Lung (tissue), 12 donors: ENCODE results near the gene NGRN. TPM values are rescaled to one million over a fixed set of nuclear protein-coding genes. Genes with fewer than 3 reads are reported as not detected.

Source experiments
- ATAC-seq: fragments of 200-7000 bp; cut with Tn5 transposase; one replicate; pipeline ENCODE4 v1.9.1; 2020; ENCODE audit warnings: moderate number of reproducible peaks; ENCODE audit not compliant: insufficient read depth, low FRiP score
- DNase-seq, 3 donors: peaks; one replicate each; pipeline ENCODE4 v3.0.0-alpha.2; 2013 to 2017
- H3K27ac ChIP-seq, 2 donors: one replicate each; pipeline ENCODE4 v1.5.1; 2013; ENCODE audit warnings: mild to moderate bottlenecking in 2 of 2, moderate library complexity in 2 of 2, control low read depth in 1 of 2, inconsistent platforms in 1 of 2, low read depth in 1 of 2, low read length in 1 of 2
- H3K27me3 ChIP-seq, 3 donors: one replicate each; pipeline ENCODE4 v1.5.1; 2013; ENCODE audit warnings: low read length in 2 of 3; ENCODE audit not compliant: control insufficient read depth in 3 of 3, insufficient read depth in 3 of 3
- H3K36me3 ChIP-seq, 4 donors: one replicate each; pipeline ENCODE4 v1.5.1; 2013; ENCODE audit warnings: low read length in 4 of 4, mild to moderate bottlenecking in 1 of 4, moderate library complexity in 1 of 4; ENCODE audit not compliant: control insufficient read depth in 4 of 4, insufficient read depth in 4 of 4
- H3K4me1 ChIP-seq, 5 donors: one replicate each; pipeline ENCODE4 v1.5.1; 2013; ENCODE audit warnings: low read length in 5 of 5, mild to moderate bottlenecking in 2 of 5, moderate library complexity in 1 of 5; ENCODE audit not compliant: control insufficient read depth in 5 of 5, insufficient read depth in 5 of 5
- H3K4me3 ChIP-seq: one replicate; pipeline ENCODE4 v1.5.1; 2013; ENCODE audit warnings: mild to moderate bottlenecking, control low read depth, moderate library complexity
- H3K9ac ChIP-seq, 2 donors: one replicate each; pipeline ENCODE4 v1.5.1; 2013; ENCODE audit warnings: low read length in 2 of 2, control low read depth in 1 of 2; ENCODE audit not compliant: insufficient read depth in 1 of 2
- H3K9me3 ChIP-seq, 4 donors: one replicate each; pipeline ENCODE4 v1.5.1; 2013; ENCODE audit warnings: low read length in 3 of 4, mild to moderate bottlenecking in 1 of 4, moderate library complexity in 1 of 4; ENCODE audit not compliant: control insufficient read depth in 4 of 4, insufficient read depth in 3 of 4
- WGBS, 2 donors: extraction: QIAGEN DNeasy Blood & Tissue Kit; methylation state at CpG; one replicate each; pipeline ENCODE4 v1.1.7; 2013; 5-methylcytosine and 5-hydroxymethylcytosine counted together
- polyA plus RNA-seq, 2 donors: library from polyadenylated mRNA; stranded (reverse); fragments of 200-250 nt; gene quantifications; one replicate each; pipeline ENCODE4 v1.2.1, GENCODE V29; 2013
- total RNA-seq, 2 donors: library from RNA; depleted of rRNA in 1 of 2; stranded (reverse); fragments of >200 nt in 1 of 2; gene quantifications; one replicate each; pipeline ENCODE4 v1.2.1, GENCODE V29; 2014 to 2021
- TF ChIP-seq, protein P1 (sequence below): IDR thresholded peaks from 2 replicates; pipeline ENCODE4 v1.5.1; 2012; ENCODE audit warnings: mild to moderate bottlenecking; ENCODE audit errors: control extremely low read depth, extremely low read depth
- donor health status: control.
- donor health status: control.
- donor health status: Bipolar disorder and iron deficiency.
- donor health status: healthy.
- donor health status: DM: yes; HTN: yes; CAD: no.

Gene NGRN
- total and polyA plus RNA-seq, 4 donors = 55.2 to 89.2 (median 71.2) TPM

DNA sequence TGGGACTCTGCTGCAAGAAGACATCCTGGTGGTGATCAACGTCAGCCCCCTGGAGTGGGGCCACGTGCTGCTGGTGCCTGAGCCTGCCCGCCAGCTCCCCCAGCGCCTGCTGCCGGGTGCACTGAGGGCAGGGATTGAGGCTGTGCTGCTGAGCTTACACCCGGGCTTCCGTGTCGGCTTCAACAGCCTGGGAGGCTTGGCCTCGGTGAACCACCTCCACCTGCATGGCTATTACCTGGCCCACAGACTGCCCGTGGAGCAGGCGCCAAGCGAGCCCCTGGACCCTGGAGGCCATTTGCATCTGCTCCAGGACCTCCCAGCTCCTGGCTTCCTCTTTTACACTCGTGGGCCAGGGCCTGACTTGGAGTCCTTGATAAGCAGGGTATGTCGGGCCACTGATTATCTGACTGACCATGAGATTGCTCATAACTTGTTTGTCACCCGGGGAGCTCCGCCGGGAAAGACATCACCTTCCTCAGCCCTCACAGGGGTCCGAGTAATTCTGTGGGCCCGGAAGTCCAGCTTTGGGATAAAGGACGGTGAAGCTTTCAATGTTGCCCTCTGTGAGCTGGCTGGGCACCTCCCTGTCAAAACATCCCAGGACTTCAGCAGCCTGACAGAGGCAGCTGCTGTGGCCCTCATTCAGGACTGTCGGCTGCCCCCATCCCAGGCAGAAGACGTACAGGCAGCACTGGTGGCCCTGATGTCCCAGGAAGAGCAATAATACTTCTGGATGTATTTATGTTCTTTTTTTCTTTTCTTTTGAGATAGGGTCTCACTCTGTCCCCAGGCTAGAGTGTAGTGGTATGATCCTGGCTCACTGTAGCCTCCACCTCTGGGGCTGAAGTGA is 23.9 kb upstream of the NGRN start:
- no peak for ATAC-seq
- TF ChIP-seq, protein P1, sequence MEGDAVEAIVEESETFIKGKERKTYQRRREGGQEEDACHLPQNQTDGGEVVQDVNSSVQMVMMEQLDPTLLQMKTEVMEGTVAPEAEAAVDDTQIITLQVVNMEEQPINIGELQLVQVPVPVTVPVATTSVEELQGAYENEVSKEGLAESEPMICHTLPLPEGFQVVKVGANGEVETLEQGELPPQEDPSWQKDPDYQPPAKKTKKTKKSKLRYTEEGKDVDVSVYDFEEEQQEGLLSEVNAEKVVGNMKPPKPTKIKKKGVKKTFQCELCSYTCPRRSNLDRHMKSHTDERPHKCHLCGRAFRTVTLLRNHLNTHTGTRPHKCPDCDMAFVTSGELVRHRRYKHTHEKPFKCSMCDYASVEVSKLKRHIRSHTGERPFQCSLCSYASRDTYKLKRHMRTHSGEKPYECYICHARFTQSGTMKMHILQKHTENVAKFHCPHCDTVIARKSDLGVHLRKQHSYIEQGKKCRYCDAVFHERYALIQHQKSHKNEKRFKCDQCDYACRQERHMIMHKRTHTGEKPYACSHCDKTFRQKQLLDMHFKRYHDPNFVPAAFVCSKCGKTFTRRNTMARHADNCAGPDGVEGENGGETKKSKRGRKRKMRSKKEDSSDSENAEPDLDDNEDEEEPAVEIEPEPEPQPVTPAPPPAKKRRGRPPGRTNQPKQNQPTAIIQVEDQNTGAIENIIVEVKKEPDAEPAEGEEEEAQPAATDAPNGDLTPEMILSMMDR = no peak
- Histone ChIP-seq H3K27ac (no peak overlapping the region), H3K9ac (no peak overlapping the region), H3K27me3 (no peaks in the 10 kb centered on the region), H3K4me3 (no peak overlapping the region), H3K36me3 (peaks cover 0 to 9% (median 3%) of the 10 kb centered on the region in 4 donors), H3K9me3 (no peaks in the 10 kb centered on the region), H3K4me1 (no peaks in the 10 kb centered on the region)
- 88% methylated on average over 22 of the region's 22 CpGs for WGBS, 2 donors
- no peak for DNase-seq

DNA sequence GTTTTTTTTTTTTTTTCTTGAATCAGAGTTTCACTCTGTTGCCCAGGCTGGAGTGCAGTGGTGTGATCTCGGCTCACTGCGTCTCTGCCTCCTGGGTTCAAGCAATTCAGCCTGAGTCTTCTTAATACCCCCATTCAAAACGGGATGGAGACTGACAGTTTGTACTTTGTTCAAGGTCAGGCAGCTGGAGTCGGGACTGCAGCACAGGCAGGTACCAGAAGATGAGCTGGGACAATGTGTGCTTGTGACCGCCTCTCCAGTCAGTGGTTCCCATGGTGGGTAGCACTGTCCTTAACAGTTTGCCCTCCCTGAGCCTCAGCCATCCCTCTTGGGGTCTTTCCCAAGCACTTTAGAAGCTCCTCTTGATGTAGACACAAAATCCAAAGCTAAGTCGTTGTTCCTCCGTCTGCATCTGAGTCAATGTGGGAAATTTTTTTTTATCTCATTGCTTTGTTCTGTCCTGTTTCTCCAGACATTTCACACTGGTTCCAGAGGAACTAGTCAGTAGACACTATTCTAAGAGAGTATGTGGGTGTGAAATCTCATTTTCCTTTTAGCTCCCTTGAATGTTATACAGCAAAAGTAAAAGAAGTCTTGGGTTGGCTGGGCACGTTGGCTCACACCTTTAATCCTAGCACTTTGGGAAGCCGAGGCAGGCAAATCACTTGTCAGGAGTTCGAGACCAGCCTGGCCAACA is 21.4 kb upstream of the NGRN start:
- WGBS, 2 donors = 91 to 93% methylated on average over 10 of the region's 10 CpGs
- TF ChIP-seq, protein P1 = no peak
- Histone ChIP-seq H3K4me1 (peaks cover 0 to 4% (median 0%) of the 10 kb centered on the region in 5 donors), H3K4me3 (no peak overlapping the region), H3K9ac (no peak overlapping the region), H3K9me3 (no peaks in the 10 kb centered on the region), H3K27me3 (no peaks in the 10 kb centered on the region), H3K36me3 (peaks cover 0 to 6% (median 0%) of the 10 kb centered on the region in 4 donors), H3K27ac (no peak overlapping the region)
- DNase-seq (no peak), ATAC-seq (no peak)

DNA sequence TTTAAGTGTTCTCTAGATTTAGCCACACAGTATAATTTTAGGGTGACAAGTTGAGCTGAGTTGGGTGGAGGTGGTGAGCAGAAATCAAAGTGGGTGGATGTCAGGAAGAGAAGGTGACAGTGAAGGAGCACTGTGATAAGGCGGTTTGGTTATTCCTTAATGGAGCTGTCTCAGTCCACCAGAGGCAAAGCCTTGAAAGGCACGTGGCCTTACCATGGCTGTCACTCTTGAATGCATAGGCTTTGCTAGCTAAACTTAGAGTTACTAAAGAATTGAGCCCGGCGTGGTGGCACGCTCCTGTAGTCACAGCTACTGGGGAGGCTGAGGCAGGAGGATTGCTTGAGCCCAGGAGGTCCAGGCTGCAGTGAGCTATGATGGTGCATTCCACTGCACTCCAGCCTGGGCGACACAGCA is 16.7 kb upstream of the NGRN start:
- TF ChIP-seq, protein P1 = no peak
- Histone ChIP-seq H3K9ac (no peak overlapping the region), H3K4me3 (no peak overlapping the region), H3K9me3 (no peaks in the 10 kb centered on the region), H3K36me3 (no peaks in the 10 kb centered on the region), H3K4me1 (peaks cover 0 to 5% (median 0%) of the 10 kb centered on the region in 5 donors), H3K27me3 (no peaks in the 10 kb centered on the region), H3K27ac (peak overlapping the region in 1 of 2 donors; percentile 67)
- DNase-seq (peak in 2 of 3 donors; percentile 8 to 22), ATAC-seq (no peak)
- 75 to 81% methylated on average over 6 of the region's 6 CpGs for WGBS, 2 donors
